ENCODE data around the gene RNU5B-1.

The RNU5B-1 gene

DNA sequence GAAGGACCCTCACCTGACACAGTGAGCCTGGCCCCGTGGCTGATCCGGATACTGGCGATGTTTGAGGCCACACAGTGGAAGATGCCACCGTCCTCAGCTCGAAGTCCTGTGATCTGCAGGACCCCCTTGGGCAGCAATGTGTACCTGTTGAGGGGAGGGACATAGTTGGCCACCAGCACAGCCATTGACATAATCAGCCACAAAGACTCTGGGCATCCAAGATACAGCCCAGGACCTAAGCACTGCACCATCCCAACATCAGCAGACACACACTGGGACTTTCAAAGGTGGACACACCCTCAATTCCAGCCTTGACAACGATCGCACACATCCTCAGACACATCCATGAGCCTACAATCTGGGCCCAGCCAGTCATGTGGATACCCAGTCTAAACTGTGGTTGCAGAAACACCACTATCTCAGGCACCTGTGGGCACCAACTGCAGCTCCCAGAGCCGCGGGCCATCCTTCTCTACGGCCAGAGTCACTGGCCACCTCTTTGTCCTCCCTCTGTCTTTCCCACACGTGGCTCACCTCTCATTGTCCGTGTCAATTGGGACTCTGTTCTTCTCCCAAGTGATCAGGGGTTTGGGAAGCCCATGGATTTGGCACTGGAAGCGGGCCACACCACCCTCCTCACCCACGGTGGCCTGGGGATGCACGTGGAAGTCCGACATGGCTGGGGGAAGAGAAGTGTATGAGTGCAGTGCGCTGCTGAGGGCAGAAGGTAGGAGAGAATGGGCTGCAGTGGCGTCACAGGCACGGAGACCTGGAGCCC lies 31.0 kb downstream of the RNU5B-1 start:
- H3K23ac ChIP-seq (ENCODE audit: low read length), result no peak overlapping the region
- no peak overlapping the region for H3K4me2 ChIP-seq (ENCODE audit: low read length)
- no peak overlapping the region for H3K9ac ChIP-seq (ENCODE audit: low read length)
- peaks cover 7% of the 10 kb centered on the region for H3K79me1 ChIP-seq (ENCODE audit: low read length)
- no peak overlapping the region for H4K8ac ChIP-seq (ENCODE audit: low read depth, low read length)
- H3K27me3 ChIP-seq (ENCODE audit: insufficient read depth, low read length), result no peaks in the 10 kb centered on the region
- no peak overlapping the region for H2BK12ac ChIP-seq (ENCODE audit: low read length)
- H2AFZ ChIP-seq (ENCODE audit: insufficient read depth, low read length, poor library complexity), result no peak overlapping the region
- H4K91ac ChIP-seq (ENCODE audit: low read depth, low read length), result no peak overlapping the region
- H4K12ac ChIP-seq (ENCODE audit: low read depth, low read length), result no peak overlapping the region
- H2BK5ac ChIP-seq (ENCODE audit: low read depth, low read length, poor library complexity), result no peak overlapping the region
- no CpG with 5 or more reads among the region's 19 CpGs for WGBS (ENCODE audit: extremely low coverage, insufficient coverage, insufficient read length)
- peaks cover 3% of the 10 kb centered on the region for H3K79me2 ChIP-seq (ENCODE audit: control insufficient read depth, insufficient read depth, low read length, poor library complexity)
- H2BK120ac ChIP-seq (ENCODE audit: insufficient read depth, low read length, poor library complexity), result no peak overlapping the region
- H2AK5ac ChIP-seq (ENCODE audit: low read length), result no peak overlapping the region
- DNase-seq, result no peak
- peaks cover 28 to 50% of the 10 kb centered on the region in 2 experiments for H3K4me1 ChIP-seq (ENCODE audit: control insufficient read depth in 1 of 2, insufficient read depth in 2 of 2, low read length in 2 of 2)
- peaks cover 2% of the 10 kb centered on the region for H3K9me3 ChIP-seq (ENCODE audit: insufficient read depth, low read depth, low read length)
- peaks cover 39 to 42% of the 10 kb centered on the region in 2 experiments for H3K36me3 ChIP-seq (ENCODE audit: control insufficient read depth in 1 of 2, insufficient read depth in 2 of 2, low read length in 2 of 2)
- H3K4ac ChIP-seq (ENCODE audit: low read depth, low read length), result no peak overlapping the region
- H3K4me3 ChIP-seq (ENCODE audit: low read depth, low read length), result no peak overlapping the region
- H3K14ac ChIP-seq (ENCODE audit: low read length), result no peak overlapping the region
- no peak overlapping the region for H3K18ac ChIP-seq (ENCODE audit: low read length)
- no peak overlapping the region for H3K27ac ChIP-seq (ENCODE audit: low read depth, low read length)

DNA sequence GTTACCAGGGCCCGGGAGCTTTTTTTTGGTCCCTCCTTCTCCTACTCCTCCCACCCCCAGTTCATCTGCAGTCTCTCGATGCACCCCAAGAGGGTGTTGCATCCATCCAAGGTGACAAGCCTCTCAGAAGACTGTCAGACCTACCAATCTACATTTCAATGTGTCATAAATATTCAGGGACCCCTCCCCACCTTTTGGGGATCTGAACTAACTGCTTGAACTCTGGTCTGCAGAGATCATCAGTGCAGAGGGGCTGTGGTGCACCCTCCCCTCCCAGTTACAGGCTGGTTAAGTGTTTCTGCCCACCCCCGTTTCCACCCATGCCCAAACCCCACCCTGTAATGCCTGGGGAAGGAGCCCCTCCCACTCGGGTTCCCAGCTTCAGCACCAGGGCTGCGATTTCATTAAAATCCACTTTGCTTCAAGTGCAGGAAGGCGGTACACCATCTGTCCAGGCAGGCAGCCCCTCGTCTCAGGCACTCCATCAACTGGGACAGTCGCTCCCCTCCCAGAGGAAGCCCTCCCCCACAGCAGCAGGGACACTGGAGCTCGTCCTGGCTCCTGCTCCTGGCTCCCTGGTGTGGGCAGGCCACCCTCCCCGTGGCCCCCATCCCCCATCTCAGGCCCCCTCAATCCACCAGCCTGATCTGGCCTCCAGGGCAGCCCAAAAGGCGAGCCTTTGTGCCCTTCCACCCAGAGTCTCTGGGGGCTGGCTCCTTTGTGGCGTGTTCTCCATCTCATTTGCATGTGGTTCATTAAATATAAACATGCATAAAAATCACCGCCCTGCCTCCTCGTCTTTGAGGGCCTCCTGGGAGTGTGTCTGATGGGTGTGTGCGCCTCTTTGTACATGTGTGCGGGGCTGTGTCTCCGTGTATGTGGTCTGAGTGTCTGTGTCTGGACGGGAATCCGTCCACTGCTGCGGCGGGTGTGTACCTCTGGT lies 32.3 kb downstream of the RNU5B-1 start:
- Histone ChIP-seq H3K4me3 (ENCODE audit: low read depth, low read length) (no peak overlapping the region), H3K9ac (ENCODE audit: low read length) (no peak overlapping the region), H3K18ac (ENCODE audit: low read length) (peak overlapping the region; percentile 34), H3K27me3 (ENCODE audit: insufficient read depth, low read length) (no peaks in the 10 kb centered on the region), H2AFZ (ENCODE audit: insufficient read depth, low read length, poor library complexity) (no peak overlapping the region), H3K27ac (ENCODE audit: low read depth, low read length) (no peak overlapping the region), H2BK12ac (ENCODE audit: low read length) (peak overlapping the region; percentile 8), H3K9me3 (ENCODE audit: insufficient read depth, low read depth, low read length) (peaks cover 2% of the 10 kb centered on the region), H3K4ac (ENCODE audit: low read depth, low read length) (peak overlapping the region; percentile 19), H2BK120ac (ENCODE audit: insufficient read depth, low read length, poor library complexity) (no peak overlapping the region), H3K14ac (ENCODE audit: low read length) (no peak overlapping the region), H2AK5ac (ENCODE audit: low read length) (no peak overlapping the region), H3K4me2 (ENCODE audit: low read length) (no peak overlapping the region), H2BK5ac (ENCODE audit: low read depth, low read length, poor library complexity) (no peak overlapping the region), H3K79me1 (ENCODE audit: low read length) (peaks cover 7% of the 10 kb centered on the region), H3K23ac (ENCODE audit: low read length) (no peak overlapping the region), H4K12ac (ENCODE audit: low read depth, low read length) (no peak overlapping the region), H3K36me3 (ENCODE audit: control insufficient read depth in 1 of 2, insufficient read depth in 2 of 2, low read length in 2 of 2) (peaks cover 26 to 29% of the 10 kb centered on the region in 2 experiments), H4K8ac (ENCODE audit: low read depth, low read length) (no peak overlapping the region), H4K91ac (ENCODE audit: low read depth, low read length) (no peak overlapping the region), H3K79me2 (ENCODE audit: control insufficient read depth, insufficient read depth, low read length, poor library complexity) (peaks cover 3% of the 10 kb centered on the region), H3K4me1 (ENCODE audit: control insufficient read depth in 1 of 2, insufficient read depth in 2 of 2, low read length in 2 of 2) (peaks cover 28 to 50% of the 10 kb centered on the region in 2 experiments)
- no CpG with 5 or more reads among the region's 21 CpGs for WGBS (ENCODE audit: extremely low coverage, insufficient coverage, insufficient read length)
- DNase-seq, result no peak

DNA sequence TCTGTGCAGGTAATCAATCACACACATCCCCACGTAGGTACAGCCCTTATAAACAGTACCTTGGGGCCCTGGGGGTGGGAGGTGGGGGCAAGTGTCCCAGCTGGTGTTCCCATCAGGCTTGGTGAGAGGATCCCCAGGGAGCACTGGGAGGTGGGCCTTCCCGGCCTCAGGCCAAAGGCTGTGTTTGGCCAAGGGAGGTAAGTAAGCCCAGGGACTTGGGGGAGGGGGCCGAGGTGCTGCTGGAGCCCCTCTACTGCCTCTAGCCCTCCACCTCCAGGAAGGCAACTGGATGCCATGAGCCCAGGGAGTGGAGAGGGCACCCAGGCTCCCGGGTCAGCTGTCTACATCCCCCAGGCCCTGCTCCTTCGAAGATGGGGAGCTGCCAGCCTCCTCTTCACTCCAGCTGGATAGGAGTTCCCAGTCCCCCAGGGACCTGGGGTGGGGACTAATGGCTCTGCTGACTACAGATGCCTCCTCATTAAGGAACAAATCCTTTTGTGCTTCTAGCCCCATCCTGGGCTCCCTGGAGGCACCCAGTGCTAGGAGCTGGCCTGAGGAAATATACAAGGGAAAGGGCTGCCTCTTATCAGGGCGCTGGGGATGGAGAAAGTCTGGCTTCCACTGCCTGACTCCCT lies 33.1 kb downstream of the RNU5B-1 start:
- no peak overlapping the region for H2BK5ac ChIP-seq (ENCODE audit: low read depth, low read length, poor library complexity)
- H3K4ac ChIP-seq (ENCODE audit: low read depth, low read length), result peak overlapping the region; percentile 4
- H4K91ac ChIP-seq (ENCODE audit: low read depth, low read length), result no peak overlapping the region
- no peak overlapping the region for H4K12ac ChIP-seq (ENCODE audit: low read depth, low read length)
- no peak overlapping the region for H3K4me2 ChIP-seq (ENCODE audit: low read length)
- peak overlapping the region; percentile 8 for H2BK12ac ChIP-seq (ENCODE audit: low read length)
- H4K8ac ChIP-seq (ENCODE audit: low read depth, low read length), result no peak overlapping the region
- H3K9ac ChIP-seq (ENCODE audit: low read length), result no peak overlapping the region
- WGBS (ENCODE audit: extremely low coverage, insufficient coverage, insufficient read length), result no CpG with 5 or more reads among the region's 6 CpGs
- H3K9me3 ChIP-seq (ENCODE audit: insufficient read depth, low read depth, low read length), result peaks cover 2% of the 10 kb centered on the region
- no peak overlapping the region for H2BK120ac ChIP-seq (ENCODE audit: insufficient read depth, low read length, poor library complexity)
- peaks cover 5% of the 10 kb centered on the region for H3K79me2 ChIP-seq (ENCODE audit: control insufficient read depth, insufficient read depth, low read length, poor library complexity)
- peaks cover 28 to 50% of the 10 kb centered on the region in 2 experiments for H3K4me1 ChIP-seq (ENCODE audit: control insufficient read depth in 1 of 2, insufficient read depth in 2 of 2, low read length in 2 of 2)
- DNase-seq, result no peak
- H3K18ac ChIP-seq (ENCODE audit: low read length), result peak overlapping the region; percentile 7
- no peaks in the 10 kb centered on the region for H3K27me3 ChIP-seq (ENCODE audit: insufficient read depth, low read length)
- H3K27ac ChIP-seq (ENCODE audit: low read depth, low read length), result no peak overlapping the region
- no peak overlapping the region for H2AFZ ChIP-seq (ENCODE audit: insufficient read depth, low read length, poor library complexity)
- no peak overlapping the region for H3K14ac ChIP-seq (ENCODE audit: low read length)
- no peak overlapping the region for H3K23ac ChIP-seq (ENCODE audit: low read length)
- no peak overlapping the region for H3K4me3 ChIP-seq (ENCODE audit: low read depth, low read length)
- H3K36me3 ChIP-seq (ENCODE audit: control insufficient read depth in 1 of 2, insufficient read depth in 2 of 2, low read length in 2 of 2), result peaks cover 21 to 26% of the 10 kb centered on the region in 2 experiments
- H2AK5ac ChIP-seq (ENCODE audit: low read length), result no peak overlapping the region
- peaks cover 7% of the 10 kb centered on the region for H3K79me1 ChIP-seq (ENCODE audit: low read length)

DNA sequence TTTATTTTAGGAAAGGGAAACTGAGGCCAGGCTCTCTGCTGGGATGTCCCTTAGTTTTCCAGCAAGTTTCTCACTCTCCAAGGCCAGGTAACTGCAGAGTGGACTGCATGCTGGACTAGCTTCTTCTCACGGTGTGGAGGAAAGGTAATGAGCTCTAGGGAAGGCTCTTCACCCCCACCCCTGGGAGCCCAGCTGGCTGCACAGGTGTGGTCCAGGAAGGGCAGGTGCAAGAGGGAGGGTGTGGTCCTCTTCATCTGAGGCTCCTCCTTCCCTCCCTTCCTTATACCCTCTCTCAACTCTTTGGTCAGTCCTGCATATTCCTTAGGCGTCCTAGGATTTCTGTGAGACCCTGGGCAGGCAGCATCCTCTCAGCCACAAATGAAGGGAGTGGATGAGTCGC lies 33.9 kb downstream of the RNU5B-1 start:
- Histone ChIP-seq H3K79me2 (ENCODE audit: control insufficient read depth, insufficient read depth, low read length, poor library complexity) (peaks cover 5% of the 10 kb centered on the region), H3K79me1 (ENCODE audit: low read length) (peaks cover 7% of the 10 kb centered on the region), H3K27me3 (ENCODE audit: insufficient read depth, low read length) (no peaks in the 10 kb centered on the region), H3K4me1 (ENCODE audit: control insufficient read depth in 1 of 2, insufficient read depth in 2 of 2, low read length in 2 of 2) (peaks cover 28 to 50% of the 10 kb centered on the region in 2 experiments), H3K9ac (ENCODE audit: low read length) (no peak overlapping the region), H3K36me3 (ENCODE audit: control insufficient read depth in 1 of 2, insufficient read depth in 2 of 2, low read length in 2 of 2) (peaks cover 14 to 19% of the 10 kb centered on the region in 2 experiments), H2AFZ (ENCODE audit: insufficient read depth, low read length, poor library complexity) (no peak overlapping the region), H3K4ac (ENCODE audit: low read depth, low read length) (no peak overlapping the region), H4K8ac (ENCODE audit: low read depth, low read length) (no peak overlapping the region), H4K91ac (ENCODE audit: low read depth, low read length) (no peak overlapping the region), H3K18ac (ENCODE audit: low read length) (no peak overlapping the region), H3K23ac (ENCODE audit: low read length) (no peak overlapping the region), H4K12ac (ENCODE audit: low read depth, low read length) (no peak overlapping the region), H3K14ac (ENCODE audit: low read length) (no peak overlapping the region), H2BK120ac (ENCODE audit: insufficient read depth, low read length, poor library complexity) (no peak overlapping the region), H3K4me3 (ENCODE audit: low read depth, low read length) (no peak overlapping the region), H3K4me2 (ENCODE audit: low read length) (no peak overlapping the region), H3K27ac (ENCODE audit: low read depth, low read length) (no peak overlapping the region), H2BK5ac (ENCODE audit: low read depth, low read length, poor library complexity) (no peak overlapping the region), H2AK5ac (ENCODE audit: low read length) (no peak overlapping the region), H3K9me3 (ENCODE audit: insufficient read depth, low read depth, low read length) (peaks cover 2% of the 10 kb centered on the region), H2BK12ac (ENCODE audit: low read length) (no peak overlapping the region)
- DNase-seq, result no peak
- WGBS (ENCODE audit: extremely low coverage, insufficient coverage, insufficient read length), result no CpG with 5 or more reads among the region's 3 CpGs

Measured in trophoblast cell (in vitro differentiated cells and primary cell).